PFSK-1 (cell line): ENCODE measurements around the gene FFAR3.

Source experiments
- FOXP2 ChIP-seq: optimal IDR thresholded peaks from 2 replicates; pipeline ENCODE3; 2011; ENCODE audit warnings: borderline replicate concordance, control low read depth, inconsistent platforms; ENCODE audit not compliant: insufficient read depth; ENCODE audit errors: extremely low read length, extremely low read depth
- POLR2AphosphoS5 ChIP-seq: IDR thresholded peaks from 2 replicates; pipeline ENCODE4 v1.6.1; 2012; ENCODE audit warnings: low read depth, mild to moderate bottlenecking, control low read depth, low read length, moderate library complexity
- SIN3A ChIP-seq: IDR thresholded peaks from 2 replicates; pipeline ENCODE4 v1.6.1; 2012; ENCODE audit warnings: mild to moderate bottlenecking, low read length, moderate library complexity, borderline replicate concordance; ENCODE audit not compliant: insufficient read depth
- TAF1 ChIP-seq: IDR thresholded peaks from 2 replicates; pipeline ENCODE4 v1.6.1; 2012; ENCODE audit warnings: low read length, control low read depth, borderline replicate concordance; ENCODE audit not compliant: insufficient read depth
- TF ChIP-seq, protein P1 (sequence below), 2 experiments: IDR thresholded peaks; 2 replicates each; pipeline versions ENCODE4 v1.6.1 to v1.8.0; 2011 to 2012; ENCODE audit warnings: low read depth in 2 of 2, low read length in 2 of 2, control low read depth in 1 of 2, inconsistent platforms in 1 of 2, mild to moderate bottlenecking in 1 of 2, moderate library complexity in 1 of 2; ENCODE audit not compliant: insufficient read depth in 1 of 2

The FFAR3 gene

DNA sequence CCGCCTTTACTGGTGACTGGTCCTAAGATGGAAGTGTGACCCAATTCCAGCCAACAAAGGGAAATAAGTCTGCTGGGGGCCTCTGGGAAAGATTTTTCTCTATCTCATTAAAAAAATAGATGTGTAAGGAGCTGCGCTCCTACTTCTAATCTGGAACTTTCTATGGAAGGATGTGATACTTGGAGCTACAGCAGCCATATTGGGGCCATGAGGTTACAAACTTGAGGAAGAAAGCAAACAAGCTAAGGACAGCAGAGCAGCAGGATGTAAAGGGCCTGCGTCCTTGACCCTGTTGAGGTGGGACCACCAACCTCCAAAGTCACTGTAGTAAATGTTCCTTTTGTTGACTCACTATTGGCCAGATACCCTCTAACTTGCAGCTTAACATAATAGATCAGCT, 20.1 kb downstream of the FFAR3 start:
- TF ChIP-seq, protein P1, sequence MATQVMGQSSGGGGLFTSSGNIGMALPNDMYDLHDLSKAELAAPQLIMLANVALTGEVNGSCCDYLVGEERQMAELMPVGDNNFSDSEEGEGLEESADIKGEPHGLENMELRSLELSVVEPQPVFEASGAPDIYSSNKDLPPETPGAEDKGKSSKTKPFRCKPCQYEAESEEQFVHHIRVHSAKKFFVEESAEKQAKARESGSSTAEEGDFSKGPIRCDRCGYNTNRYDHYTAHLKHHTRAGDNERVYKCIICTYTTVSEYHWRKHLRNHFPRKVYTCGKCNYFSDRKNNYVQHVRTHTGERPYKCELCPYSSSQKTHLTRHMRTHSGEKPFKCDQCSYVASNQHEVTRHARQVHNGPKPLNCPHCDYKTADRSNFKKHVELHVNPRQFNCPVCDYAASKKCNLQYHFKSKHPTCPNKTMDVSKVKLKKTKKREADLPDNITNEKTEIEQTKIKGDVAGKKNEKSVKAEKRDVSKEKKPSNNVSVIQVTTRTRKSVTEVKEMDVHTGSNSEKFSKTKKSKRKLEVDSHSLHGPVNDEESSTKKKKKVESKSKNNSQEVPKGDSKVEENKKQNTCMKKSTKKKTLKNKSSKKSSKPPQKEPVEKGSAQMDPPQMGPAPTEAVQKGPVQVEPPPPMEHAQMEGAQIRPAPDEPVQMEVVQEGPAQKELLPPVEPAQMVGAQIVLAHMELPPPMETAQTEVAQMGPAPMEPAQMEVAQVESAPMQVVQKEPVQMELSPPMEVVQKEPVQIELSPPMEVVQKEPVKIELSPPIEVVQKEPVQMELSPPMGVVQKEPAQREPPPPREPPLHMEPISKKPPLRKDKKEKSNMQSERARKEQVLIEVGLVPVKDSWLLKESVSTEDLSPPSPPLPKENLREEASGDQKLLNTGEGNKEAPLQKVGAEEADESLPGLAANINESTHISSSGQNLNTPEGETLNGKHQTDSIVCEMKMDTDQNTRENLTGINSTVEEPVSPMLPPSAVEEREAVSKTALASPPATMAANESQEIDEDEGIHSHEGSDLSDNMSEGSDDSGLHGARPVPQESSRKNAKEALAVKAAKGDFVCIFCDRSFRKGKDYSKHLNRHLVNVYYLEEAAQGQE (IDR thresholded peaks at IDR 0.05; ENCODE audit: insufficient read depth in 1 of 2, low read depth in 2 of 2, low read length in 2 of 2) = no peak
- TF ChIP-seq POLR2AphosphoS5 (no peak), SIN3A (no peak)

DNA sequence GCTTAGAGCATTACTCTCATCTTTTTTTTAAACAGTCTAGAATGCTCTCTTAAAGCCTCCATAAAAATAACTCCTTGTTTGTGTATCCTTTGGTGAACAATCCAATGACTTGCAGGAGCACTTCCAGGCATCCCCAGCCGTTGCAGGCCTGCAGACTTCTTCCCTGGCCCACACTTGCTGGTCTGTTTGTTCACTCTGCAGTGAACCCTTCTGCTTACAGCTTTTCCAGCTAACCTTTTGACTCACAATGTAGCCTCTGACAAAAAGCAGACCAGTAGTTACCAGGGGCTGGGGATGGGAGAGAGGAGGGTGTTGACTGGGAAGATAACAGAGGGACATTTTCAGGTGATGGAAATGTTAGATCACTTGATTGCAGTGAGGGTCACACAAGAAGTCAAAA, 21.7 kb downstream of the FFAR3 start:
- no peak for TF ChIP-seq FOXP2
- no peak for TF ChIP-seq TAF1
- TF ChIP-seq, protein P1 (IDR thresholded peaks at IDR 0.05; ENCODE audit: insufficient read depth in 1 of 2, low read depth in 2 of 2, low read length in 2 of 2) = no peak
- no peak for TF ChIP-seq POLR2AphosphoS5
- TF ChIP-seq SIN3A = no peak

DNA sequence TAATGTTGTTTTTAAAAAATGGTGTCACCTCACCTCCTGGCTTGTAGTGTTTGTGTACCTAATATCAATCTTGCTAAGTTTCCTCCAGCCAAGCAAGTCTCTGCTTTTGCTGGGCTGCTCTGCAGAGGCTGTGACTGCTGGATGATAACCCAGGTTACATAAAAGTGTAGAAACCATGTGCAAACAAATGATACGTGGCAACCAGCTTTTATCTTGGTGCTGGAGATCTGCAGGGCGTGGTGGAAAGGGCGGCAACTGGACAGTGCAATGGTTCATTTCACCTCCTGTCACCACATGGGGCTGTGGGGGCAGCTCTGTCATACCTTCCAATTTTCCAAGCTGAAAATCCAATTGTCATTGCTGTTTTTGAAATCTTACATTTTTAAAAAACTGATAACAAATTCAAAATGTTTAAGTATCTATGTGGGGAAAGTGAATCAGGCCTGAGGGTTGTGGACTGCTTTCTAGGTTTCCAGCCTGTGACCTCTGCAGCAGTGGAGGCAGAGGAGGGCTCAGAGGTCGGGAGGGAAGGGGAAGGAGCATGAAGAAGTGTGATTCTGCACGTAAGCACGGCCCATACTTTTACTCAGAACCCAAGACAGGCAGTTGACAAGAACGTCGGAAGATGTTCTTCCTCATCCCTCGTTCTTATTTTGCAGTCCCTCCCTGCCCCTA, 22.3 kb downstream of the FFAR3 start:
- TF ChIP-seq FOXP2 (no peak), SIN3A (no peak), POLR2AphosphoS5 (no peak), TAF1 (no peak)
- TF ChIP-seq, protein P1 (IDR thresholded peaks at IDR 0.05; ENCODE audit: insufficient read depth in 1 of 2, low read depth in 2 of 2, low read length in 2 of 2) = no peak

DNA sequence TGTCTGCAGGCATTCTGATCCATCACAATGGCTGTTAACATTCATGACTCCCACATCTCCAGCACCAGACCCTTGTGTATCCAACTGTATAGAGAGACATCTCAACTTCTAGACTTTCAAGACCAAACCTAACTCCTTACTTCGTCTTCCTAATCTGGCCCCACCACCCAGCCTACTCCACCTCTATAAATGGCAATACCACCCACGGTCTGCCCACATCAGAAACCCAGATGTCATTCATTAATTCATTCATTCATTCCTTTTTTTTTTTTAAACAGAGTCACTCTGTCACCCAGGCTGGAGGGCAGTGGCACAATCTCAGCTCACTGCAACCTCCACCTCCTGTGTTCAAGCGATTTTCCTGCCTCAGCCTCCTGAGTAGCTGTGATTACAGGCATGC, 23.1 kb downstream of the FFAR3 start:
- TF ChIP-seq, protein P1 (IDR thresholded peaks at IDR 0.05; ENCODE audit: insufficient read depth in 1 of 2, low read depth in 2 of 2, low read length in 2 of 2) = no peak
- TF ChIP-seq POLR2AphosphoS5 (no peak), FOXP2 (no peak), SIN3A (no peak), TAF1 (no peak)

DNA sequence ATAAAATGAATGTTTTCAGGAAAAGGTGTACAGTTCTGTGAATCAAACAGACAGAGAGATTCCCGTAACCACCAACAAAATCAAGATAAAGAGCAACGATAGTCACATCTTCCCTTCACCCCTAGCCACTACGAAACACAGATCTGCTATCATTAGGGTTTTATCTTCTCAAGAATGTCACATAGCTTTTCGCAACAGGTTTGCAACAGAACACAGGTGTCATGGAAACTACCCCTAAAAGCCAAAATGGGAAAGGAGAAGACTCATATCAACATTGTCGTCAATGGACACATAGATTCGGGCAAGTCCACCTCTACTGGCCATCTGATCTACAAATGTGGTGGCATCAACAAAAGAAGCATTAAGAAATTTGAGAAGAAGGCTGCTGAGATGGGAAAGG, 23.7 kb downstream of the FFAR3 start:
- TF ChIP-seq TAF1 = no peak
- TF ChIP-seq, protein P1 (IDR thresholded peaks at IDR 0.05; ENCODE audit: insufficient read depth in 1 of 2, low read depth in 2 of 2, low read length in 2 of 2) = no peak
- no peak for TF ChIP-seq FOXP2
- TF ChIP-seq POLR2AphosphoS5 = no peak
- TF ChIP-seq SIN3A = no peak
